COLO829 (cell line): ENCODE results near the gene AMIGO3.
"Not testable (repeated sequence)": the region's sequence is repeated elsewhere in the genome, so short reads cannot be mapped to it uniquely, and the experiment has no call there.

Experiments used
- DNase-seq: peaks from one replicate; pipeline ENCODE4 v3.0.0; 2012; ENCODE audit warnings: low spot score

AMIGO3 gene

GRCh38 chr3:49719214-49719884, at the start of gene AMIGO3:
AMIGO3 (minus strand) TSS chr3:49719684; CDS start chr3:49719465, 219 bp downstream.
- peak; percentile 95 for DNase-seq

GRCh38 chr3:49763981-49764380, 44.5 kb upstream of the AMIGO3 start:
- no peak for DNase-seq

GRCh38 chr3:49761661-49762060, 42.2 kb upstream of the AMIGO3 start:
- DNase-seq, result no peak

GRCh38 chr3:49759226-49759625, 39.7 kb upstream of the AMIGO3 start:
- no peak for DNase-seq

- DNase-seq, result no peak
Measured at GRCh38 chr3:49757197-49757596, 37.7 kb upstream of the AMIGO3 start.

GRCh38 chr3:49756036-49756435, 36.6 kb upstream of the AMIGO3 start:
- no peak for DNase-seq

- DNase-seq, result no peak
Measured at GRCh38 chr3:49754536-49754935, 35.1 kb upstream of the AMIGO3 start.

- no peak for DNase-seq
Measured at GRCh38 chr3:49751501-49751900, 32.0 kb upstream of the AMIGO3 start.

GRCh38 chr3:49750056-49750455, 30.6 kb upstream of the AMIGO3 start:
- no peak for DNase-seq

- DNase-seq, result not testable (repeated sequence)
Measured at GRCh38 chr3:49748874-49749273, 29.4 kb upstream of the AMIGO3 start.

GRCh38 chr3:49747792-49748480, 28.5 kb upstream of the AMIGO3 start:
- DNase-seq, result no peak

GRCh38 chr3:49745986-49746385, 26.5 kb upstream of the AMIGO3 start:
- DNase-seq, result no peak

GRCh38 chr3:49740427-49740826, 20.9 kb upstream of the AMIGO3 start:
- DNase-seq, result no peak

GRCh38 chr3:49738067-49738713, 18.7 kb upstream of the AMIGO3 start:
- no peak for DNase-seq

GRCh38 chr3:49734752-49735151, 15.3 kb upstream of the AMIGO3 start:
- no peak for DNase-seq

- no peak for DNase-seq
Measured at GRCh38 chr3:49733551-49733950, 14.1 kb upstream of the AMIGO3 start.

- no peak for DNase-seq
Measured at GRCh38 chr3:49732597-49732996, 13.1 kb upstream of the AMIGO3 start.

- no peak for DNase-seq
Measured at GRCh38 chr3:49729966-49730609, 10.6 kb upstream of the AMIGO3 start.

- no peak for DNase-seq
Measured at GRCh38 chr3:49727924-49728361, 8.5 kb upstream of the AMIGO3 start.

GRCh38 chr3:49727154-49727923, 7.9 kb upstream of the AMIGO3 start:
- DNase-seq, result no peak

GRCh38 chr3:49725906-49726681, 6.6 kb upstream of the AMIGO3 start:
- DNase-seq, result no peak
